GM12878 (cell line): ENCODE measurements around the gene SLC9A7. TPM values are rescaled to one million over a fixed set of nuclear protein-coding genes. Genes with fewer than 3 reads are reported as not detected.

Source experiments
- ATAC-seq: fragments of 200-7000 bp; cut with Tn5 transposase; 3 replicates; pipeline ENCODE4 v1.9.1; 2020; ENCODE audit warnings: mild to moderate bottlenecking, moderate library complexity
- BruUV-seq: library from RNA; stranded (reverse); fragments of 400-500 nt; replicated peaks from 2 replicates; lab custom pipeline; 2021; lab: Mats Ljungman, UMichigan
- CTCF ChIA-PET: fragments of 300-600 bp; sonication (Branson Sonifier 250); formaldehyde crosslinking; extraction: SDS; loops from one replicate; lab custom pipeline; 2021; ENCODE audit warnings: inconsistent platforms; lab: Yijun Ruan, JAX
- POLR2A ChIA-PET: fragments of 350-600 bp; formaldehyde crosslinking; extraction: SDS; loops from one replicate; lab custom pipeline; 2021; ENCODE audit warnings: inconsistent platforms; lab: Charles Lee
- RAD21 ChIA-PET: fragments of 300-600 bp; sonication (Branson Sonifier 250); formaldehyde crosslinking; loops from one replicate; lab custom pipeline; 2023; ENCODE audit warnings: antibody characterized with exemption; ENCODE audit not compliant: unreplicated experiment; lab: Charles Lee
- SMC1A ChIA-PET: fragments of 300-600 bp; sonication (Branson Sonifier 250); formaldehyde crosslinking; loops from one replicate; lab custom pipeline; 2023; ENCODE audit not compliant: unreplicated experiment, uncharacterized antibody; lab: Charles Lee
- DNase-seq: peaks from one replicate; pipeline ENCODE4 v3.0.0-alpha.2; 2011; ENCODE audit warnings: low read depth, low spot score
- FAIRE-seq: peaks from 3 replicates; lab custom pipeline; 2011; peaks lifted over from hg19 to GRCh38; lab: Jason Lieb, UNC
- H2AFZ ChIP-seq: 2 replicates; pipeline ENCODE4 v1.6.0; 2011; ENCODE audit warnings: low read depth, low read length, control low read depth; ENCODE audit not compliant: control insufficient read depth
- H3K27ac ChIP-seq: 2 replicates; pipeline ENCODE4 v1.5.1; 2011; ENCODE audit warnings: control low read depth; ENCODE audit not compliant: control insufficient read depth, insufficient read depth
- H3K27me3 ChIP-seq, 2 experiments: replicated peaks in 1 of 2; 2 replicates each; pipeline versions ENCODE4 v1.6.0 to v1.6.1; 2011; ENCODE audit warnings: low read length in 1 of 2; ENCODE audit not compliant: control insufficient read depth in 2 of 2, insufficient read depth in 2 of 2
- H3K36me3 ChIP-seq, 2 experiments: 2 replicates each; pipeline ENCODE4 v1.5.1; 2011; ENCODE audit warnings: low read length in 1 of 2; ENCODE audit not compliant: control insufficient read depth in 2 of 2, insufficient read depth in 2 of 2
- H3K4me1 ChIP-seq: 2 replicates; pipeline ENCODE4 v1.6.1; 2011; ENCODE audit warnings: mild to moderate bottlenecking, low read length, moderate library complexity, mixed read lengths; ENCODE audit not compliant: control insufficient read depth, insufficient read depth
- H3K4me2 ChIP-seq: 2 replicates; pipeline ENCODE4 v1.6.0; 2011; ENCODE audit warnings: control low read depth; ENCODE audit not compliant: control insufficient read depth, insufficient read depth
- H3K4me3 ChIP-seq: fragments of 200-600 bp; sonication (generic); 2 replicates; pipeline ENCODE4 v1.5.1; 2016
- H3K79me2 ChIP-seq: 2 replicates; pipeline ENCODE4 v1.6.0; 2011; ENCODE audit warnings: low read length; ENCODE audit not compliant: control insufficient read depth, insufficient read depth
- H3K9ac ChIP-seq: 2 replicates; pipeline ENCODE4 v1.8.0; 2011; ENCODE audit warnings: low read length, control low read depth, mixed read lengths; ENCODE audit not compliant: control insufficient read depth, insufficient read depth
- H3K9me3 ChIP-seq: replicated peaks from 3 replicates; pipeline ENCODE4 v1.5.1; 2011; ENCODE audit warnings: mild to moderate bottlenecking, low read length; ENCODE audit not compliant: control insufficient read depth, insufficient read depth
- H4K20me1 ChIP-seq: 2 replicates; pipeline ENCODE4 v1.6.0; 2011; ENCODE audit not compliant: control insufficient read depth, insufficient read depth
- ASH2L ChIP-seq: fragments of 300-600, 200-600 bp; sonication (generic); IDR thresholded peaks from 2 replicates; pipeline ENCODE4 v1.6.1; 2017; ENCODE audit warnings: low read depth, mild to moderate bottlenecking, borderline replicate concordance
- BCL3 ChIP-seq: IDR thresholded peaks from 2 replicates; pipeline ENCODE4 v1.6.1; 2011; ENCODE audit warnings: borderline replicate concordance, low read depth, mild to moderate bottlenecking, moderate library complexity, low read length; ENCODE audit not compliant: insufficient read depth, poor library complexity, severe bottlenecking
- USF1 ChIP-seq: IDR thresholded peaks from 2 replicates; pipeline ENCODE4 v1.6.1; 2011; ENCODE audit warnings: borderline replicate concordance, low read depth, mild to moderate bottlenecking, moderate library complexity, mixed read lengths, low read length; ENCODE audit not compliant: insufficient read depth; ENCODE audit errors: extremely low read length
- WGBS: methylation state at CpG from one replicate; pipeline ENCODE4 v1.1.6; 2016; ENCODE audit warnings: low lambda C conversion rate; ENCODE audit not compliant: insufficient replicate concordance, insufficient coverage; ENCODE audit errors: missing lambda C conversion rate; 5-methylcytosine and 5-hydroxymethylcytosine counted together
- in situ Hi-C: fragments of 300-500 bp; cut with MboI; formaldehyde crosslinking; loops from 9 replicates; pipeline ENCODE4 v1.14.3; 2018; ENCODE audit warnings: mixed read lengths
- intact Hi-C: fragments of 100-400 bp; cut with micrococcal nuclease; formaldehyde crosslinking; loops from one replicate; pipeline ENCODE4 v1.14.2; 2022; ENCODE audit not compliant: unreplicated experiment
- polyA plus RNA-seq, 11 experiments: library from polyadenylated mRNA; depleted of rRNA in 4 of 11; unstranded in 6 of 11; stranded (reverse) in 5 of 11; fragments of >200 nt; fragmentation: Nextera tagmentation in 4 of 11; fragmentation: Illumina TruSeq in 1 of 11; extraction: Ambion mirVana in 4 of 11; extraction: Trizol in 1 of 11; gene quantifications; 1 replicate in 1 of 11; 2 replicates in 10 of 11; pipeline versions ENCODE4 v1.2.1 to v1.2.3, GENCODE V29; 2011 to 2016; ENCODE audit warnings: inconsistent platforms in 2 of 11, missing spikeins in 2 of 11, low read depth in 1 of 11
- total RNA-seq, 4 experiments: library from RNA; depleted of rRNA in 3 of 4; stranded (reverse); fragments of >200 nt in 3 of 4; fragmentation: Illumina TruSeq in 1 of 4; extraction: Trizol in 1 of 4; gene quantifications; 2 replicates each; pipeline versions ENCODE4 v1.2.1 to v1.2.3, GENCODE V29; 2013 to 2021

SLC9A7 gene
- total and polyA plus RNA-seq, 10 of the 15 experiments (the other 5 are each of a cell fraction or from before 2014, with no cell fraction given): 5.0 to 62.8 (median 30.5) TPM

GRCh38 chrX:46730765-46731164 lies 28.2 kb downstream of the SLC9A7 start (continued):
- TF ChIP-seq USF1 (no peak), ASH2L (no peak)

- H3K36me3 ChIP-seq: no peaks in the 10 kb centered on the region; a peak in 2 of 4 replicates
- ATAC-seq (no peak), DNase-seq (no peak), FAIRE-seq (no peak)
- H3K4me1 ChIP-seq: peaks cover 6% of the 10 kb centered on the region
- SMC1A ChIA-PET: interaction anchor here (1.6 kb wide), 1 partner anchor 22 kb away, joined by 5 read pairs; no protein-coding TSS in a partner anchor
- no peaks in the 10 kb centered on the region for H4K20me1 ChIP-seq
- peaks cover 60% of the 10 kb centered on the region for H3K79me2 ChIP-seq
- RAD21 ChIA-PET: no interaction called here
- intact Hi-C loops: no loop called here
- POLR2A ChIA-PET: no interaction called here
- TF ChIP-seq BCL3: no peak
- no peak overlapping the region for H3K4me2 ChIP-seq
- H3K4me3 ChIP-seq: no peak overlapping the region
- WGBS: 96% methylated on average over 5 of the region's 5 CpGs
- in situ Hi-C loops: no loop called here
- no TSS peak for BruUV-seq
- CTCF ChIA-PET: no interaction called here
- H2AFZ ChIP-seq: no peak overlapping the region
- no peaks in the 10 kb centered on the region; the same call in 1 of the 3 replicates for H3K9me3 ChIP-seq
- H3K27ac ChIP-seq: no peak overlapping the region
- no peaks in the 10 kb centered on the region for H3K27me3 ChIP-seq
- H3K9ac ChIP-seq: no peak overlapping the region
Measured at GRCh38 chrX:46727441-46727840, 31.5 kb downstream of the SLC9A7 start.
